Measurements from ENCODE around the gene DNTTIP2. TPM values are rescaled to one million over a fixed set of nuclear protein-coding genes. Genes with fewer than 3 reads are reported as not detected.
"Not testable (repeated sequence)": the region's sequence is repeated elsewhere in the genome, so short reads cannot be mapped to it uniquely, and the experiment has no call there.

DNTTIP2 gene, protein sequence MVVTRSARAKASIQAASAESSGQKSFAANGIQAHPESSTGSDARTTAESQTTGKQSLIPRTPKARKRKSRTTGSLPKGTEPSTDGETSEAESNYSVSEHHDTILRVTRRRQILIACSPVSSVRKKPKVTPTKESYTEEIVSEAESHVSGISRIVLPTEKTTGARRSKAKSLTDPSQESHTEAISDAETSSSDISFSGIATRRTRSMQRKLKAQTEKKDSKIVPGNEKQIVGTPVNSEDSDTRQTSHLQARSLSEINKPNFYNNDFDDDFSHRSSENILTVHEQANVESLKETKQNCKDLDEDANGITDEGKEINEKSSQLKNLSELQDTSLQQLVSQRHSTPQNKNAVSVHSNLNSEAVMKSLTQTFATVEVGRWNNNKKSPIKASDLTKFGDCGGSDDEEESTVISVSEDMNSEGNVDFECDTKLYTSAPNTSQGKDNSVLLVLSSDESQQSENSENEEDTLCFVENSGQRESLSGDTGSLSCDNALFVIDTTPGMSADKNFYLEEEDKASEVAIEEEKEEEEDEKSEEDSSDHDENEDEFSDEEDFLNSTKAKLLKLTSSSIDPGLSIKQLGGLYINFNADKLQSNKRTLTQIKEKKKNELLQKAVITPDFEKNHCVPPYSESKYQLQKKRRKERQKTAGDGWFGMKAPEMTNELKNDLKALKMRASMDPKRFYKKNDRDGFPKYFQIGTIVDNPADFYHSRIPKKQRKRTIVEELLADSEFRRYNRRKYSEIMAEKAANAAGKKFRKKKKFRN
- 12.0 TPM for total RNA-seq

DNA sequence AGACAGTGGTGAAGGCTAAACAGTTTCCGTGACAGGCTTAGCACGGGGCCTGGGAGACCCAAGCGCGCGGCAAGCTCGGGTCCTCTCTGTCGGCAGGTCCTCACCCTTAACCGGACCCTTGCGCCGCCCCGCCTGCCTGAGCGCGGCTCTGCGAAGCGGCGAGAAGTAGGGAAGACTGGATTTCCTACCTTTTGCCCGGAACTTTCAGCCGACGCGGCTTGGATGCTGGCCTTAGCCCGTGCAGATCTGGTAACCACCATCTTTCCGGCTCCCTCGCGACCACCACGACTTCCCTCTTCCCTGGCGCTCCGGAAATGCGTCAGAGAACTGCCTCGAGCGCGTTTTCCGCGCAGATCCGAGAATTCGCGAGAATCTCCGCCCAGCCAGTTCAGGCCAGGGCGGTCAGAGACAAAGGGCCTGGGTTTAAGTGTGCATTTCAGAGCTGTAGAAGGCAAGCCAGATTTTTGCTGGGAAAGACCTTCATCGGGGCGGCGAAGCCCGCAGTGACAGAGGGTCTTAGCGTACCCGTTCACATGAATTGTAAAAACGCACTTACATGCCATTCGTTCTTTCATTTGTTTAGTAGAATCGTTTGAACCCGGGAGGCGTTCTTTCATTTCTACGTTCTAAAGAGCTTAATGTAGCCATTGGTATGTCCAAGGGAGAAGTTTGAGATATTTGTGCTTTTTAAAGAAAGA, at the start of gene DNTTIP2:
Gene DNTTIP2, minus strand, starts transcription at position 318 of the 698 bp plus-strand sequence. Its CDS starts 58 bp downstream, at position 260.
- Histone ChIP-seq H3K36me3 (ENCODE audit: control insufficient read depth in 3 of 3, insufficient read depth in 3 of 3, low read length in 3 of 3) (peaks cover 13 to 33% (median 31%) of the 10 kb centered on the region in 3 donors), H3K9ac (ENCODE audit: low read depth in 1 of 3, low read length in 3 of 3) (peak within 1 kb of the TSS; percentile 92 to 100 (median 97))

DNA sequence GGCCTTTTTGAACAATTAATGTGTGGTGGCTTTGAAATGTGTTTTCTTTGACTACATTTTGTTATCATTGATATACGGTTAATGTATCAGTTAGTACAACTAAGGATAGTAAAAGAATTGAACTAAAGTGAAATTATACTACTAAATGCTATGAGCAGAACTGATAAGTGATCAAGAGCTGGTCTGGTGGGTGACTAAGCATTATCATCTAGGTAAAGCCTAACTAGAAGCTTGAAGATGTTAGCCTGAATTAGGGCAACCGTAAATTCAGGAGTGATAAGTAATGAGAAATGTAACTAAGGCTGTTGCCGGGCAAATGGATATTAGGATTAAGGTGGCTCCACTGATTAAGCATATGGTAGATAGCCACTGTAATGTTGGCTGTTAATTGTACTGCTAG, 46.2 kb upstream of the DNTTIP2 start:
- no peaks in the 10 kb centered on the region for H3K4me1 ChIP-seq (ENCODE audit: control insufficient read depth in 3 of 3, insufficient read depth in 3 of 3, low read length in 3 of 3)
- H3K27ac ChIP-seq (ENCODE audit: low read depth, low read length): no peak overlapping the region
- no peaks in the 10 kb centered on the region for H3K36me3 ChIP-seq (ENCODE audit: control insufficient read depth in 3 of 3, insufficient read depth in 3 of 3, low read length in 3 of 3)
- no peaks in the 10 kb centered on the region for H3K27me3 ChIP-seq (ENCODE audit: control insufficient read depth in 3 of 3, insufficient read depth in 3 of 3, low read length in 3 of 3)
- H3K9ac ChIP-seq (ENCODE audit: low read depth in 1 of 3, low read length in 3 of 3): no peak overlapping the region
- no peaks in the 10 kb centered on the region for H3K9me3 ChIP-seq (ENCODE audit: control insufficient read depth in 3 of 3, low read length in 3 of 3)
- no peak overlapping the region for H3K4me3 ChIP-seq (ENCODE audit: low read length in 3 of 3)

More for the DNA sequence above, at the start of gene DNTTIP2:
- peak within 1 kb of the TSS; percentile 92 for H3K27ac ChIP-seq (ENCODE audit: low read depth, low read length)
- H3K4me1 ChIP-seq (ENCODE audit: control insufficient read depth in 3 of 3, insufficient read depth in 3 of 3, low read length in 3 of 3): peaks cover 8 to 31% (median 24%) of the 10 kb centered on the region in 3 donors
- H3K27me3 ChIP-seq (ENCODE audit: control insufficient read depth in 3 of 3, insufficient read depth in 3 of 3, low read length in 3 of 3): no peaks in the 10 kb centered on the region
- H3K9me3 ChIP-seq (ENCODE audit: control insufficient read depth in 3 of 3, low read length in 3 of 3): no peaks in the 10 kb centered on the region
- H3K4me3 ChIP-seq (ENCODE audit: low read length in 3 of 3): peak within 1 kb of the TSS; percentile 92 to 98 (median 98)

GRCh38 chr1:93919780-93920179, 40.8 kb upstream of the DNTTIP2 start:
- H3K4me3 ChIP-seq (ENCODE audit: low read length in 3 of 3): no peak overlapping the region
- no peaks in the 10 kb centered on the region for H3K27me3 ChIP-seq (ENCODE audit: control insufficient read depth in 3 of 3, insufficient read depth in 3 of 3, low read length in 3 of 3)
- no peaks in the 10 kb centered on the region for H3K9me3 ChIP-seq (ENCODE audit: control insufficient read depth in 3 of 3, low read length in 3 of 3)
- no peaks in the 10 kb centered on the region for H3K36me3 ChIP-seq (ENCODE audit: control insufficient read depth in 3 of 3, insufficient read depth in 3 of 3, low read length in 3 of 3)
- H3K9ac ChIP-seq (ENCODE audit: low read depth in 1 of 3, low read length in 3 of 3): no peak overlapping the region
- no peaks in the 10 kb centered on the region for H3K4me1 ChIP-seq (ENCODE audit: control insufficient read depth in 3 of 3, insufficient read depth in 3 of 3, low read length in 3 of 3)
- no peak overlapping the region for H3K27ac ChIP-seq (ENCODE audit: low read depth, low read length)

DNA sequence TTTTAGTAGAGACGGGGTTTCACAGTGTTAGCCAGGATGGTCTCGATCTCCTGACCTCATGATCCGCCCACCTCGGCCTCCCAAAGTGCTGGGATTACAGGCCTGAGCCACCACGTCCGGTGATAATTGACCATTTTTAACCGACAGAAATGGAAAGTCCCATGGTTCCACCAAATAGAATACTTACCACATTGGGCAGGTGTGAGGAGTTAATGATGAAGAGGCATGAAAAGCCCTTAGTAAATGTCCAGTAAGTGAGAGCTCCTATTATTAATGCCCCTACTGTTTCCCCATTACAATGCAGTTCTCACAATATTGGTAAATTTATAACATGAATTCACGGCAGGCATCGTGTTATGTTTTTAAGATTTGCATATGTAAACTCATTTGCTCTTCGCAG, 38.3 kb upstream of the DNTTIP2 start:
- no peaks in the 10 kb centered on the region for H3K27me3 ChIP-seq (ENCODE audit: control insufficient read depth in 3 of 3, insufficient read depth in 3 of 3, low read length in 3 of 3)
- no peaks in the 10 kb centered on the region for H3K9me3 ChIP-seq (ENCODE audit: control insufficient read depth in 3 of 3, low read length in 3 of 3)
- H3K27ac ChIP-seq (ENCODE audit: low read depth, low read length): no peak overlapping the region
- no peak overlapping the region for H3K4me3 ChIP-seq (ENCODE audit: low read length in 3 of 3)
- no peak overlapping the region for H3K9ac ChIP-seq (ENCODE audit: low read depth in 1 of 3, low read length in 3 of 3)
- no peaks in the 10 kb centered on the region for H3K36me3 ChIP-seq (ENCODE audit: control insufficient read depth in 3 of 3, insufficient read depth in 3 of 3, low read length in 3 of 3)
- H3K4me1 ChIP-seq (ENCODE audit: control insufficient read depth in 3 of 3, insufficient read depth in 3 of 3, low read length in 3 of 3): no peaks in the 10 kb centered on the region

DNA sequence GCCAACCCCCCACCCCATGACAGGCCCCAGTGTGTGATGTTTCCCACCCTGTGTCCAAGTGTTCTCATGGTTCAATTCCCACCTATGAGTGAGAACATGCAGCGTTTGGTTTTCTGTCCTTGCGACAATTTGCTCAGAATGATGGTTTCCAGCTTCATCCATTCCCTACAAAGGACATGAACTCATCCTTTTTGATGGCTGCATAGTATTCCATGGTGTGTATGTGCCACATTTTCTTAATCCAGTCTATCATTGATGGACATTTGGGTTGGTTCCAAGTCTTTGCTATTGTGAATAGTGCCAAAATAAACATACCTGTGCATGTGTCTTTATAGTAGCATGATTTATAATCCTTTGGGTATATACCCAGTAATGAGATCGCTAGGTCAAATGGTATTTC, 31.9 kb upstream of the DNTTIP2 start:
- H3K4me3 ChIP-seq (ENCODE audit: low read length in 3 of 3); H3K27me3 ChIP-seq (ENCODE audit: control insufficient read depth in 3 of 3, insufficient read depth in 3 of 3, low read length in 3 of 3); H3K27ac ChIP-seq (ENCODE audit: low read depth, low read length); H3K9me3 ChIP-seq (ENCODE audit: control insufficient read depth in 3 of 3, low read length in 3 of 3); H3K9ac ChIP-seq (ENCODE audit: low read depth in 1 of 3, low read length in 3 of 3); H3K36me3 ChIP-seq (ENCODE audit: control insufficient read depth in 3 of 3, insufficient read depth in 3 of 3, low read length in 3 of 3): not testable (repeated sequence)
- H3K4me1 ChIP-seq (ENCODE audit: control insufficient read depth in 3 of 3, insufficient read depth in 3 of 3, low read length in 3 of 3): peaks cover 7 to 14% (median 9%) of the 10 kb centered on the region in 3 donors

- Histone ChIP-seq H3K4me1 (ENCODE audit: control insufficient read depth in 3 of 3, insufficient read depth in 3 of 3, low read length in 3 of 3) (peaks cover 7 to 14% (median 9%) of the 10 kb centered on the region in 3 donors), H3K9me3 (ENCODE audit: control insufficient read depth in 3 of 3, low read length in 3 of 3) (no peaks in the 10 kb centered on the region), H3K27me3 (ENCODE audit: control insufficient read depth in 3 of 3, insufficient read depth in 3 of 3, low read length in 3 of 3) (no peaks in the 10 kb centered on the region), H3K36me3 (ENCODE audit: control insufficient read depth in 3 of 3, insufficient read depth in 3 of 3, low read length in 3 of 3) (no peaks in the 10 kb centered on the region), H3K4me3 (ENCODE audit: low read length in 3 of 3) (no peak overlapping the region), H3K27ac (ENCODE audit: low read depth, low read length) (peak overlapping the region; percentile 81), H3K9ac (ENCODE audit: low read depth in 1 of 3, low read length in 3 of 3) (peak overlapping the region in 1 of 3 donors; percentile 79)
Observed at GRCh38 chr1:93910305-93910704, 31.3 kb upstream of the DNTTIP2 start.

- peaks cover 7 to 14% (median 9%) of the 10 kb centered on the region in 3 donors for H3K4me1 ChIP-seq (ENCODE audit: control insufficient read depth in 3 of 3, insufficient read depth in 3 of 3, low read length in 3 of 3)
- H3K9me3 ChIP-seq (ENCODE audit: control insufficient read depth in 3 of 3, low read length in 3 of 3): no peaks in the 10 kb centered on the region
- peak within 1 kb of the TSS; percentile 87 to 91 (median 90) for H3K4me3 ChIP-seq (ENCODE audit: low read length in 3 of 3)
- H3K9ac ChIP-seq (ENCODE audit: low read depth in 1 of 3, low read length in 3 of 3): peak within 1 kb of the TSS; percentile 81 to 89 (median 81)
- H3K36me3 ChIP-seq (ENCODE audit: control insufficient read depth in 3 of 3, insufficient read depth in 3 of 3, low read length in 3 of 3): no peaks in the 10 kb centered on the region
- H3K27ac ChIP-seq (ENCODE audit: low read depth, low read length): peak within 1 kb of the TSS; percentile 81
- no peaks in the 10 kb centered on the region for H3K27me3 ChIP-seq (ENCODE audit: control insufficient read depth in 3 of 3, insufficient read depth in 3 of 3, low read length in 3 of 3)
Observed at GRCh38 chr1:93909146-93910050, 30.4 kb upstream of the DNTTIP2 start, which contains the start of gene GCLM. Gene GCLM, minus strand, starts transcription at chr1:93909430. Its CDS starts 267 bp downstream, at chr1:93909163.

DNA sequence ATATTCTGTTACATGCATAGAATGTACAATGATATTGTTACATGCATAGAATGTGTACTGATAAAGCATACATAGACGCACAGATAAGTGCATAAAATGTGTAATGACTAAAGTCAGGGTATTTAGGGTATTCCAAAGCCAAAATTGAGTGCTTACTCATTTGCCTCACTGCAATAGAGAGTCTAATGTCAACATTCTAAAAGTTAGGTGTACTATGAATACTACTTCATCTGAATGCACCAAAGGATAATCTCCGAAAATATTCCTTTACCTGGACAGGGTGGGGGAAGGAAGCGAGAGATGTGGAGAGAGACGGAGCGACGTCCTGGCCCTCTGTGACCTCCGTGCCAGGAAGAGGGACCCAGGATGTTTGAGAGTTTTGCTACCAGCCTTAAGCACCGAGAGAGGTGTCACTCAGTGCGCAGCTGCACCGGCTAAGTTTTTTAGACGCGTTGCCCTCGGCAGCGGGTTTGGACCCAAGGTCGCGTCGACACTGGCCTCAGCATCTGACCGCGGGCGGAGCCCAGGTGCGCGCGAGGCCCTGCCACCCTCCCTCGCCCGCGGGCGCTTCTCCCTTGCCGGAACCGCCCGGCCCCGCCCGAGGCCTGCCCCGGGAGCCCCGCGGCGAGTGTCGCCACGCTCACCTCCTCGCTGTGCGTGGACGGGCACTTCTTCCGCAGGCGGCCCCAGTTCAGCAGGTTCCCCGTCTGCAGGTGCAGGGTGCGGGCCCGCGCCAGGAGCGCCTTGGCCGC, 29.6 kb upstream of the DNTTIP2 start:
- Histone ChIP-seq H3K27ac (ENCODE audit: low read depth, low read length) (peak overlapping the region; percentile 81), H3K9ac (ENCODE audit: low read depth in 1 of 3, low read length in 3 of 3) (peak overlapping the region; percentile 81 to 89 (median 81)), H3K9me3 (ENCODE audit: control insufficient read depth in 3 of 3, low read length in 3 of 3) (no peaks in the 10 kb centered on the region), H3K4me3 (ENCODE audit: low read length in 3 of 3) (peak overlapping the region; percentile 87 to 91 (median 90)), H3K4me1 (ENCODE audit: control insufficient read depth in 3 of 3, insufficient read depth in 3 of 3, low read length in 3 of 3) (peaks cover 7 to 14% (median 9%) of the 10 kb centered on the region in 3 donors), H3K27me3 (ENCODE audit: control insufficient read depth in 3 of 3, insufficient read depth in 3 of 3, low read length in 3 of 3) (no peaks in the 10 kb centered on the region), H3K36me3 (ENCODE audit: control insufficient read depth in 3 of 3, insufficient read depth in 3 of 3, low read length in 3 of 3) (no peaks in the 10 kb centered on the region)

Measured in skeletal muscle tissue (tissue), 4 donors.